Stimulated activated CD8-positive, alpha-beta memory T cell treated with anti-CD3 and anti-CD28 coated beads, Interleukin-7, amount 100 ng/mL, for 48 hours (primary cell): ENCODE results near the gene FNDC1.
"Not testable (repeated sequence)": the region's sequence is repeated elsewhere in the genome, so short reads cannot be mapped to it uniquely, and the experiment has no call there.

ENCODE experiments used
- DNase-seq, 2 donors: peaks; one replicate each; pipeline ENCODE4 v3.0.0-alpha.2; 2020; ENCODE audit warnings: low read depth in 1 of 2; ENCODE audit errors: extremely low read depth in 1 of 2

FNDC1 gene

GRCh38 chr6:159169193-159169555 lies at the start of gene FNDC1:
TSS of gene FNDC1 (plus strand) at chr6:159169400. CDS start at chr6:159169597, 197 bp downstream.
- DNase-seq = peak in 1 of 2 donors; percentile 34

GRCh38 chr6:159119791-159120190 lies 49.4 kb upstream of the FNDC1 start:
- DNase-seq = no peak

DNA sequence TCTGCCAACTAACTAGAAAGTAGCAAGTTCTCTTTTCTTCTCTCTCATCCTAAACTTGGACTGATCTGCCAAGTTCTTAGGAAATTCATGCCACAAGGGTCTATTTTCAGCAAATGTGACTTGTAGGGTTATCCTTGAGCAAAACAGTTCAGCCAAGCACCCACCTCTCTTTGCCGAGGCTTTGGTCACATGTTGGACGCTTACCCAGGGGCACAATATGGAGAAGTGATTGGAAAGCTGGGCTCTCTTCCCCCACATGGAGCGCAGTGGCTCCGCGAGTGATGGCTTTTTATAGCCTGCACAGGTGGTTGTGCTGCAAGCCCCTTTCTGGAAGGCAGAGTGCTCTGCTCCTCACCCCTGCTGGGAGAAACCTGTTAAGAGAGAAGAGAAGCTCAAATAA lies 47.7 kb upstream of the FNDC1 start:
- DNase-seq = no peak

GRCh38 chr6:159122453-159122852 lies 46.7 kb upstream of the FNDC1 start:
- no peak for DNase-seq

DNA sequence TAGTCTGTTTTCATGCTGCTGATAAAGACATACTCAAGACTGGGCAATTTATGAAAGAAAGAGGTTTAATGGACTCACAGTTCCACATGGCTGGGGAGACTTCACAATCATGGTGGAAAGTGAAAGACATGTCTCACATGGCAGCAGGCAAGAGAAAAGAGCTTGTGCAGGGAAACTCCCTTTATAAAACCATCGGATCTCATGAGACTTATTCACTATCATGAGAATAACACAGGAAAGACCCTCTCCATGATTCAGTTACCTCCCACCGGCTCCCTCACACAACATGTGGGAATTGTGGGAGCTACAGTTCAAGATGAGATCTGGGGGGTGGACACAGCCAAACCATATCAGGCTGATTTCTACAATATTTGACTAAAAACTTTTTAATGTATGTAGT lies 45.4 kb upstream of the FNDC1 start:
- not testable (repeated sequence) for DNase-seq

- DNase-seq = no peak
These were observed 44.1 kb upstream of the FNDC1 start for GRCh38 chr6:159125014-159125609.

DNA sequence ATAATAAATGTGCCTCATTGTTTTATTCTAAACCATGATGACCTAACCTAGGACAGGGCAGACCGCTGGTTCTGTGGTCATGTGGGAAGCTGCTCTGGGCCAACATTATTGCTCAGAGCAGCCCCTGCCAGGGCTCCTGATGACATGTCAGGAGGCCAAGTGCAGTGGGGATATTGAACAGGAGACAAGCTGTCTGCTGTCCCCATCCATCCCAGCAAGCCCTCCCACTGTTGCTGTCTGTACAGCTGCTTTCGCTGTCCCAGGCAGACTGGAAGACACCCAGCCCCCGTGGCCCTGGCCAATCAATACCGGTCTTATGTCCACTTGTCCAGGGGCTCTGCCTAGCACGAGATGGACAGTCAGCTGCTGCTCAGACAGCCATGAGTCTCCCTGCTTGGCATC lies 43.2 kb upstream of the FNDC1 start:
- DNase-seq = no peak

DNA sequence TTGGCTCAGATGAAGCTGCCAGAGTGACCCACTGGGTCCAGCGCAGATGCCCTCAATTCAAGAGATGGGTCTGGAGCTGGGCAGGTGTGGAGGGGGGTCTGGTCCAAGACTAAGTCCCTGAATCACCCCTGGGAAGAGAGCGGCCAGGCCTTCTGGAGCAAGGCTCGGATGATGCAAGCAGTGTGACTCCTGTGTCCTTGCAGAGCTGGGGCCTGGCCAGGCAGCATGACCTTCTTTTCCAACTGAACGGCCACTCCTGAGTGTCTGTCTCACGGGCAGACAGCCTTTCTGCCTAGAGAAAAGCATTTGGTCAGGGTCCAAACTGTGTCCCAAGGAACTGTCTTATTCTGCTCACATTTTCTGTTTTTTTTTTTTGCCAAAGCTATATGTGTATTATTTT lies 42.6 kb upstream of the FNDC1 start:
- DNase-seq = no peak

DNA sequence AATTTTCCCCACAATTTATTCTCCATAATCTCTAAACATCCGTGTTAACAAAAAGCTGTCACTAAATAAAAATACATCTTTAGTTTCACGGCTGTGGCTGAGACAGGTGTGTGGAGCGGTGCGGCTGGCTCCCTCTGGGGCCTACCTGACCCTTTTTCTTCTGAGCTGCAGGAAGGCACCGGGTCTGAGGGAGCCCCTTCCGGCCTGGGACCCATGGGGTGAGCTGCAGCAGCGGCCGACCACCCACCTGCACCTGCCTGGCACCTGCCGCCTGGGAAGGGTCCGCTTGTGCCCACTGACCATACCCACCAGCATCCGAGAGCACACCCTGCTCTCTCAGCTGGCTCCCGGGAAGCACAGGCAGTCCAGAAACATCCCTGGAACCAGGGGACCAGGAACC lies 41.5 kb upstream of the FNDC1 start:
- no peak for DNase-seq

DNA sequence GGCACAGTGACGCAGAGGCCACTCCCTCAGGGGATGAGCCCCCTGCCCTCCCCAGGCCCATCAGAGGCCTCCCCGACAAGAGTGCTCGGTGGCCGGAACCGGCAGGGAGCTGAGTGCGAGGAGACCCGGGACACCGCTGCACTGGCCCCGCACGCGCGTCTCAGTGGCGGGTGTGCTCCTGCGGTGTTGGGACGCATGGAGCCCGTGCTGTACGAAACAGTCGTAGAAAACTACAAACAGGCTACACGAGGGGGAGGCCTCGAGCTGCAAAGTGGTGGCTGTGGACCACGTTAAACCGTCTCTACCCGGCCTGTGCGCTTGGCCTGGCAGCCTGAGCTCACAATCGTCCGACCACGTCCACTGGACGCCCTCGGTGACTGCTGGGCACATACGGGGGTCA lies 40.2 kb upstream of the FNDC1 start:
- DNase-seq = no peak

DNA sequence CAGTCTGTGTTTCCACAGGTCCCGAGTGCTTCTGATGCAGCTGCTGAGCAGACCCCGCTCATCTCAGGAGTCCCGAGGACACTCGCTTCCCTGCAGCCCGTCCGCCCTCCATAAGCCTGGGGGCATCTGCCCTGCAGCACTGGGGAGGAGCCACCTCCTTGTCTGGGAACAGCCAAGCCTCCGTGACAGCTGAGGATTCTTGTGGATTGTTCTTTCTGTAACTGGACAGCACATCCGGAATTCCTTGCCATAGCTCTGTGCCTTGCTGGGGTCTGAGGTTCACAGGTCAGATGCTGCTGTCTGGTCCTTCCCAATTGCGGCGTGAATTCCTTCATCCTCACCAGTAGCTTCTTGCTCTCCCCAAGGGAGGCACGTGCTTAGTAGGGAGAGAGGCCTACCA lies 38.4 kb upstream of the FNDC1 start:
- no peak for DNase-seq

GRCh38 chr6:159131709-159132108 lies 37.5 kb upstream of the FNDC1 start:
- no peak for DNase-seq

DNA sequence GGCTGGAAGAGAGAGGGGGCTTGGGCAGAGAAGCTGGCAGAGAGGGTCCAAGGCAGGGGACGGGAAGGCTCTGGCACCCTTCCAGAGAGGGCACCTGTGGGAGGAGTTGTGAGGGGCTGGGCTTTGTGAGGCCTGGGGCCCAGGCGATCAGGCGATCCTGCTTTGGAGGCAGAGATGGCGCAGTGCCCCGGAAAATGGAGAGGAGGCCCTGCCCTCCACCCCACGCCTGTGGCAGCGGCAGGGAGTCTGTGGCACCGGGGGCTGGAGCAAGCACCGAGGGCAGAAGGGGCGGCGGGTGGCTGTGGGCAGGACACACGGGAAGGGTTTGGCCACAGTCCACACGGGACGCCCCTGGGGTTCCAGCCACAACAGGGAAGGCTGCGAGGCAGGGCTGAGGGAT lies 36.5 kb upstream of the FNDC1 start:
- DNase-seq = no peak

DNA sequence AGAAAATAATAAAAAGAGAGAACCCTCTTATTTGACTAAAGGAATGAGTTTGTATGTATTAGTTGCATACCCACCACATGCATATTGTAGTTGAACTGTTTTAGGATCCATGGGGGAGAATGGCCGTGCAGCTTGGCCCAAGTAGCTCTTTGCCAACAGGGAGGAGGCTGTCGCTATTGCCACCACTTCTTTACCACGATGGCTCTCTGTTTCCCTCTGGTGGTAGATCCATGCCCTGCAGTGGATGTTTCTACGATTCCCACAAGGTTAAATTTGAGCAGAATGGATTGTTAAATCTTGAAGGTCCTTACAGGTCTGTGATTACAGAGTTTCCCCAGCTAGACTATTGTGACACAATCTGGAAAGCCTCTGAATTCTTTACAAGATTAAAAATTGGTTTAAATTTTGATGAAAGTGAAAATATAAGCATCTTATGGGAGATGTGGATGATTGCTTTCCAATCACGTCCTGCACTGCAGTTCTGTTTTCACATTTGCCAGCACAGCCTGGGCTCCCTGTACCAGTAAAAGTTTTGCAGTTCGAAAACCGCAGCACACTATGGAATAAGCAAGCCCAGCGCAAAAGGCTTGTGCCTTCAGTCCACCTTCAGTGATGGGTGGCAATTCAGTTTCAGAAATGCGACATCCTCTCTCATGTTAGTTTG lies 34.4 kb upstream of the FNDC1 start:
- DNase-seq = peak; percentile 41 to 53

DNA sequence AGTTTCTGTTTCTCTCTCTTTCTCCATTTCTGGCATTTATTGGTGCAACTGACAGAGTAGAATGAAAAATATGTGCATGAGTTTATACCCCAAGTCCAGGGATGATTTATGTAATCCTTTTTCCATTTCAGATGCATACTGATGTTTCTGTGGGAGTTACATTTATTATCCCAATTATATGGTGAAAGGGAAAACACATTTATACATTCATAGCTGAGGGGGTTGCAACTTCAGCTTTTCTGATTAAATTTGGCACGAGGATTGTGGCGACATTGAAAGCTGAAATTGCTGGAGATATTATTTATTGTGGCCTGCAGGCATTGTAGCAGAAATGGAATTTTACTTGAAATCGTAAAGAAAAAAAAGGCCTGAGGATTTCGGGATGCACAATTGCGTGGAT lies 31.5 kb upstream of the FNDC1 start:
- no peak for DNase-seq

- no peak for DNase-seq
These were observed 26.7 kb upstream of the FNDC1 start for GRCh38 chr6:159142531-159142930.

DNA sequence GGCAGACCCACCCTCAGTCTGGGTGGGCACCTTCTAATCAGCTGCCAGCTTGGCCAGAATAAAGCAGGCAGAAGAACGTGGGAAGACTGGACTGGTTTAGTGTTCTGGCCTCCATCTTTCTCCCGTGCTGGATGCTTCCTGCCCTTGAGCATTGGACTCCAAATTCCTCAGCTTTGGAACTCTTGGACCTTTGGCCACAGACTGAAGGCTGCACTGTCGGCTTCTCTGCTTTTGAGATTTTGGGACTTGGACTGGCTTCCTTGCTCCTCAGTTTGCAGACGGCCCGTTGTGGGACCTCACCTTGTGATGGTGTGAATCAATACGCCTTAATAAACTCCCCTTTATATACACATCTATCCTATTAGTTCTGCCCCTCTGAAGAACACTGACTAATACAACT lies 20.6 kb upstream of the FNDC1 start:
- no peak for DNase-seq

DNA sequence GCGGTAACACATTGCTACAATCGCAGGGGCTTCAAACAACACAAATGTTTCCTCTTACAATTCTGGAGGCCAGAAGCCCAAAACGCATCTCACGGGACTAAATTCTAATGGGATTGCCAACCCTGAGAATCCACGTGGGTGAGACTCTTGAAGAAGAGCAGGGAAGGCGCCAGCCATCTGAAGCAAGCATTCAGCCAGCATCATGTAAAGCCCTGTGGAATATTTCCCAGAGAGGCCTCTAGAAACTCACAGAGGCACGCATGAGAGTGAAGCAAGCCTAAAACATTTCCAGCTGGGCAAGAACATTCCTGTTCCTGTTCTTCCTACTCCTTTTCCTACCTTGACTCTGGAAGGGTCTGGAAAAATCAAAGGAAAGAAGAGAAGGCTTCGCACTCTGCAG lies 19.6 kb upstream of the FNDC1 start:
- DNase-seq = no peak

GRCh38 chr6:159151266-159151855 lies 17.8 kb upstream of the FNDC1 start:
- no peak for DNase-seq

DNA sequence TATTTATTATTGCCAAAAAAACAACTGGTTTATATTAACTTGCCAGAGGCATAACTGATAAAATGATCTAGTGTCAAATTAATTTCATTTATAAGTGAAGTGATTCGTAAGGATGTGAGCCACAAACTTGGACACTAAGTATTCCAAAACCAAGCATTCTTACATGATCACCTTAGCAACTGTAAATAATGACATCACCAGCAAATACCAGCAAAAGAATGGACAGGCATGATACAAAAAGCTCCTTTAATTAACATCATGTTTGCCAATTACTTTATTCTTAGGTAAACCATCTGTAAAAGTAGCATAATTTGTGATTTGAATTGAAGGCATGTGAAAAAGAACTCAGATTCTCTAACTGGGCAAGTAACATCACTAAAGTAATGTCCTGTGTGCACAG lies 17.2 kb upstream of the FNDC1 start:
- DNase-seq = no peak

GRCh38 chr6:159152782-159153181 lies 16.4 kb upstream of the FNDC1 start:
- DNase-seq = no peak

DNA sequence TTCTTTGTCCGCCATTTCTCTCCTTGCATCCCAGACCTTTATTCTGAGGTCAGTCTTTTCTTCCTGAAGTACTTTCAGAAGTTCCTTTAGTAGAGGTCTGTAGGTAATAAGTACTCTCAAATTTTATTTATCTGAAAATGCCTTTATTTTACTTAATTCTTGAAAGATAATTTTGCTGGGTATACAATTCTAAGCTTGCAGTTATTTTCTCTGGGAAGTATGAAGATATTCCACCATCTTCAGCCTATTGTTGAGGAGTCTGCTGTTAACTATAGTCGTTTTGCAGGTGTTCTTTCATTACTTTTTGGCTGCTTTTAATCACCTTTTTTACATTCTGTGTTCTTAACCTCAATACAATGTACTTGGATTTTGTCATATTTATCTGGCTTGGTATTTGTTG lies 13.5 kb upstream of the FNDC1 start:
- no peak for DNase-seq

DNA sequence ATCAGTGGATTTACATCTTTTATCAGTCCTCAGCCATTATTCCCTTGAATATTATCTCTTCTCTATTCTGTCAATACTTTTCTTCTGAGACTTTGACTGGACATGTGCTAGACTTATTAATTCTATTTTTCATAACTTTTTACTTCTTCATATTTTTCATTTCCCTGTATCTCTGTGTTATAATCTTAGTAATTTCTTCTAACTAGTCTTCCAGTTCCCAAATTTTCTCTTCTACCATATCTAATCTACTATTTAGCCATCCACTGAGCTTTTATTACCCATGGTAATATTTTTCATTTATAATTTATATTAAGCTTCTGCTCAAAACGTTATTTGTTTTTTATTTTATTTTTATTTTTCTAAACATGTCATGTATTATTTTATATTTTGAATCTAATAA lies 13.1 kb upstream of the FNDC1 start:
- DNase-seq = no peak
